ENCODE data around the gene EHMT1. TPM values are rescaled to one million over a fixed set of nuclear protein-coding genes. Genes with fewer than 3 reads are reported as not detected.
A peak's percentile ranks its signal among the peaks of the same experiment; 100 is the strongest.

EHMT1 gene
- total RNA-seq, 1 donor from 2014 or later = 162 TPM

- no peak for TF ChIP-seq CTCF (IDR thresholded peaks at IDR 0.05; ENCODE audit: partially characterized antibody, unreplicated experiment)
- Mint-ChIP-seq H3K9me3 (ENCODE audit: unreplicated experiment) (peaks cover 8% of the 10 kb centered on the region), H3K27me3 (ENCODE audit: unreplicated experiment) (peaks cover 3% of the 10 kb centered on the region), H3K36me3 (ENCODE audit: unreplicated experiment) (peaks cover 23% of the 10 kb centered on the region), H3K4me3 (ENCODE audit: unreplicated experiment) (no peak overlapping the region), H3K27ac (ENCODE audit: unreplicated experiment) (peak overlapping the region; percentile 50), H3K4me1 (ENCODE audit: low read depth, unreplicated experiment) (peaks cover 16% of the 10 kb centered on the region)
- no peak for DNase-seq
These were observed 140.3 kb downstream of the EHMT1 start for GRCh38 chr9:137759117-137759516.

GRCh38 chr9:137759649-137760321, 141.0 kb downstream of the EHMT1 start:
- peak; percentile 60 for DNase-seq

GRCh38 chr9:137760426-137760825, 141.6 kb downstream of the EHMT1 start:
- no peak for DNase-seq
- Mint-ChIP-seq H3K36me3 (ENCODE audit: unreplicated experiment) (peaks cover 22% of the 10 kb centered on the region), H3K27ac (ENCODE audit: unreplicated experiment) (no peak overlapping the region), H3K4me1 (ENCODE audit: low read depth, unreplicated experiment) (peaks cover 16% of the 10 kb centered on the region), H3K4me3 (ENCODE audit: unreplicated experiment) (no peak overlapping the region), H3K27me3 (ENCODE audit: unreplicated experiment) (peaks cover 3% of the 10 kb centered on the region), H3K9me3 (ENCODE audit: unreplicated experiment) (peaks cover 7% of the 10 kb centered on the region)
- no peak for TF ChIP-seq CTCF (IDR thresholded peaks at IDR 0.05; ENCODE audit: partially characterized antibody, unreplicated experiment)

More at GRCh38 chr9:137759649-137760321, 141.0 kb downstream of the EHMT1 start:
- H3K4me1 Mint-ChIP-seq (ENCODE audit: low read depth, unreplicated experiment) = peaks cover 16% of the 10 kb centered on the region
- peaks cover 9% of the 10 kb centered on the region for H3K9me3 Mint-ChIP-seq (ENCODE audit: unreplicated experiment)
- no peak for TF ChIP-seq CTCF (IDR thresholded peaks at IDR 0.05; ENCODE audit: partially characterized antibody, unreplicated experiment)
- peaks cover 3% of the 10 kb centered on the region for H3K27me3 Mint-ChIP-seq (ENCODE audit: unreplicated experiment)
- H3K4me3 Mint-ChIP-seq (ENCODE audit: unreplicated experiment) = no peak overlapping the region
- H3K36me3 Mint-ChIP-seq (ENCODE audit: unreplicated experiment) = peaks cover 27% of the 10 kb centered on the region
- peak overlapping the region; percentile 50 for H3K27ac Mint-ChIP-seq (ENCODE audit: unreplicated experiment)

GRCh38 chr9:137761032-137761431, 142.2 kb downstream of the EHMT1 start:
- H3K4me3 Mint-ChIP-seq (ENCODE audit: unreplicated experiment) = no peak overlapping the region
- peaks cover 16% of the 10 kb centered on the region for H3K4me1 Mint-ChIP-seq (ENCODE audit: low read depth, unreplicated experiment)
- peaks cover 5% of the 10 kb centered on the region for H3K9me3 Mint-ChIP-seq (ENCODE audit: unreplicated experiment)
- peaks cover 16% of the 10 kb centered on the region for H3K36me3 Mint-ChIP-seq (ENCODE audit: unreplicated experiment)
- DNase-seq = no peak
- H3K27me3 Mint-ChIP-seq (ENCODE audit: unreplicated experiment) = peaks cover 3% of the 10 kb centered on the region
- TF ChIP-seq CTCF (IDR thresholded peaks at IDR 0.05; ENCODE audit: partially characterized antibody, unreplicated experiment) = no peak
- no peak overlapping the region for H3K27ac Mint-ChIP-seq (ENCODE audit: unreplicated experiment)

GRCh38 chr9:137761793-137762192, 143.0 kb downstream of the EHMT1 start:
- H3K27me3 Mint-ChIP-seq (ENCODE audit: unreplicated experiment) = peaks cover 3% of the 10 kb centered on the region
- DNase-seq = no peak
- no peak for TF ChIP-seq CTCF (IDR thresholded peaks at IDR 0.05; ENCODE audit: partially characterized antibody, unreplicated experiment)
- no peak overlapping the region for H3K27ac Mint-ChIP-seq (ENCODE audit: unreplicated experiment)
- peaks cover 16% of the 10 kb centered on the region for H3K36me3 Mint-ChIP-seq (ENCODE audit: unreplicated experiment)
- no peak overlapping the region for H3K4me3 Mint-ChIP-seq (ENCODE audit: unreplicated experiment)
- peaks cover 5% of the 10 kb centered on the region for H3K9me3 Mint-ChIP-seq (ENCODE audit: unreplicated experiment)
- peaks cover 12% of the 10 kb centered on the region for H3K4me1 Mint-ChIP-seq (ENCODE audit: low read depth, unreplicated experiment)
